ENCODE data around the gene COL5A1. TPM values are rescaled to one million over a fixed set of nuclear protein-coding genes. Genes with fewer than 3 reads are reported as not detected.

The COL5A1 gene
- total RNA-seq, 1 donor from 2014 or later: 28.9 TPM

DNA sequence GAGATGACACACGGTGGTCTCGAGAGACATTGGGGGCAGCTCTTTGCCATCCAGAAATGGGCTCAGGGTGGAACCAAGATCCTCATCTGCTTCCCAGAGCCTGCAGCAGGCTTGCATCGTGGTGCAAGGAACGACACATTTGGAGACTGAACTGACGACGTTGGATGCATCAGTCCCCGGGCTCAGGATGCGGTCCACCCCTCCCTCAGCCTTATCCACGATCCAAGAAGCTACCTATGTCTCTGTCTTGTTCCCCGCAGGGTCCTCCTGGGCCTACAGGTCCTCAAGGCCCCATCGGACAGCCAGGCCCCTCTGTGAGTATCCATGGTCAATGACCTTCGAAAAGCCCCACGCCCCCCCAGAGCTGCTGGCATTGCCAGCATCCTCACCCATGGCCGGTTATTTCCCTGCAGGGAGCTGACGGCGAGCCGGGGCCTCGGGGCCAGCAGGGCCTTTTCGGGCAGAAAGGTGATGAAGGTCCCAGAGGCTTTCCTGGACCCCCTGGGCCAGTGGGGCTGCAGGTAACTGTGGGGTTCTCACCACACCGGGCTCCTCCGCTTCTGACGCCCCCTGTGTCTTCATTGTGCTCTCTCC lies 169.6 kb downstream of the COL5A1 start:
- DNase-seq: no peak
- Mint-ChIP-seq H3K27me3 (ENCODE audit: unreplicated experiment) (peaks cover 2% of the 10 kb centered on the region), H3K9me3 (ENCODE audit: unreplicated experiment) (peaks cover 3% of the 10 kb centered on the region), H3K27ac (ENCODE audit: unreplicated experiment) (no peak overlapping the region), H3K4me1 (ENCODE audit: low read depth, unreplicated experiment) (peaks cover 7% of the 10 kb centered on the region), H3K4me3 (ENCODE audit: unreplicated experiment) (no peak overlapping the region), H3K36me3 (ENCODE audit: unreplicated experiment) (no peaks in the 10 kb centered on the region)
- TF ChIP-seq, protein P1, sequence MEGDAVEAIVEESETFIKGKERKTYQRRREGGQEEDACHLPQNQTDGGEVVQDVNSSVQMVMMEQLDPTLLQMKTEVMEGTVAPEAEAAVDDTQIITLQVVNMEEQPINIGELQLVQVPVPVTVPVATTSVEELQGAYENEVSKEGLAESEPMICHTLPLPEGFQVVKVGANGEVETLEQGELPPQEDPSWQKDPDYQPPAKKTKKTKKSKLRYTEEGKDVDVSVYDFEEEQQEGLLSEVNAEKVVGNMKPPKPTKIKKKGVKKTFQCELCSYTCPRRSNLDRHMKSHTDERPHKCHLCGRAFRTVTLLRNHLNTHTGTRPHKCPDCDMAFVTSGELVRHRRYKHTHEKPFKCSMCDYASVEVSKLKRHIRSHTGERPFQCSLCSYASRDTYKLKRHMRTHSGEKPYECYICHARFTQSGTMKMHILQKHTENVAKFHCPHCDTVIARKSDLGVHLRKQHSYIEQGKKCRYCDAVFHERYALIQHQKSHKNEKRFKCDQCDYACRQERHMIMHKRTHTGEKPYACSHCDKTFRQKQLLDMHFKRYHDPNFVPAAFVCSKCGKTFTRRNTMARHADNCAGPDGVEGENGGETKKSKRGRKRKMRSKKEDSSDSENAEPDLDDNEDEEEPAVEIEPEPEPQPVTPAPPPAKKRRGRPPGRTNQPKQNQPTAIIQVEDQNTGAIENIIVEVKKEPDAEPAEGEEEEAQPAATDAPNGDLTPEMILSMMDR (IDR thresholded peaks at IDR 0.05; ENCODE audit: partially characterized antibody, unreplicated experiment): no peak

DNA sequence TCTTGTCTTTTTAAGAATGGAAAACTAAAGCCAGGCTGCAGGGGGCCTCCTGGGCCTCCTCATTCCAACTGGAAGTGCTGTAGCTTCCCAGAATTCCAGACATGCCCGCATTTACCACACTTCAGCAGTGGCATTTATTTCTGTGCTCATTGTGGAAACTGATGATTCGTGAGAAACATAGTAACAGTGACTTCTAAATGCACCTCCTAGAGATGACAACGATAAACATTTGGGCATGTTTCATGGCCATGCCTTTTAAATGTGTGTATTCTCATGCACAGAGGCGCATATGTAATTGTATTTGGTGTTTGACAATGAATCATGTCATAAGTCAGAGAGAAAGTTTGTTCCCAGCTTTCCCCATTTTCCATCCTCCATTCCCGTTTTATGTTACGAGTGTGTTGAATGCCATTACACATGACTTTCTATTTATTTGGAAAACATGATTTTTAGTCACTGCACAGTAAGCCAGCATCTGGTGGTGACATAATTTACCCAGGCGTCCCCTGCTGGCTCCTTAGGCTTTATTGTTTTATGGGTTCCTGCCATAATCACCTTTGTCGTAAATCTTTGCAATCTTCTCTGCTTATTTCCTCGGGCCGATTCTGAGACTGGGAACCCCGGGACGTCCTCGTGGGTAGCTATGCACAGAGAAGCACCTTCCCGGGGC lies 170.2 kb downstream of the COL5A1 start:
- Mint-ChIP-seq H3K9me3 (ENCODE audit: unreplicated experiment) (peaks cover 3% of the 10 kb centered on the region), H3K4me1 (ENCODE audit: low read depth, unreplicated experiment) (peaks cover 7% of the 10 kb centered on the region), H3K27ac (ENCODE audit: unreplicated experiment) (no peak overlapping the region), H3K27me3 (ENCODE audit: unreplicated experiment) (peaks cover 2% of the 10 kb centered on the region), H3K36me3 (ENCODE audit: unreplicated experiment) (no peaks in the 10 kb centered on the region), H3K4me3 (ENCODE audit: unreplicated experiment) (no peak overlapping the region)
- DNase-seq: no peak
- TF ChIP-seq, protein P1 (IDR thresholded peaks at IDR 0.05; ENCODE audit: partially characterized antibody, unreplicated experiment): no peak

DNA sequence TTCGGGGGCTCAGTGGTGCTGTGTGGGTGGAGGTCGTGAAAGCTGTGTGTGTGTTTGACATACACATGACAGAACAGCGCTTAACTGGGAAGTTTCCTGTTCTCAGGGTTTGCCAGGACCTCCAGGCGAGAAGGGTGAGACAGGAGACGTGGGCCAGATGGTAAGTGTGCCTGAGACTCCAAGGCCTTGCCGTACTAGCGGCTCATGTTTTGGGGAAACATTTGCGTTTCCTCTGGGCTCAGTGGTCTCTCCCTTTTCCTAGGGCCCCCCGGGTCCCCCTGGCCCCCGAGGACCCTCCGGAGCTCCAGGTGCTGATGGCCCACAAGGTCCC lies 170.7 kb downstream of the COL5A1 start:
- H3K4me3 Mint-ChIP-seq (ENCODE audit: unreplicated experiment): no peak overlapping the region
- no peaks in the 10 kb centered on the region for H3K36me3 Mint-ChIP-seq (ENCODE audit: unreplicated experiment)
- no peak for DNase-seq
- peaks cover 2% of the 10 kb centered on the region for H3K9me3 Mint-ChIP-seq (ENCODE audit: unreplicated experiment)
- TF ChIP-seq, protein P1 (IDR thresholded peaks at IDR 0.05; ENCODE audit: partially characterized antibody, unreplicated experiment): no peak
- H3K4me1 Mint-ChIP-seq (ENCODE audit: low read depth, unreplicated experiment): peaks cover 7% of the 10 kb centered on the region
- H3K27ac Mint-ChIP-seq (ENCODE audit: unreplicated experiment): no peak overlapping the region
- peaks cover 2% of the 10 kb centered on the region for H3K27me3 Mint-ChIP-seq (ENCODE audit: unreplicated experiment)

DNA sequence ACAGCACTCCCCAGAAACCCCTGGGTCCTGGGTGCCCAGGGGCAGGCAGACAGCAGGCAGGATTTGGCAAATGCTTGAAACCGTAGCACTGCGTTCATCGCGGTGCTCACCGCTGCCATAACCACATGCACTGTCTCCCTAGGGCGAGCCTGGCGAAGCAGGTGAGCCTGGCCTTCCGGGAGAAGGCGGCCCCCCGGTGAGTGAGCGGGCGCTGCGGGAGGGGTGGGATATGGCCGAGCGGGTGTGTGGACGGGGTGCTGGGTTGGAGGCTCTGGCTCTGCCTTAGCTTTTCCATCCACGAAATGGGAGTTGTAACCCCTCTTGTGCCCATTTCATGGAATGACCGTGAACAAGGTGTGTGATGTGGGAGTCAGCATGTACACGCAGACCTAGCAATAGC lies 172.2 kb downstream of the COL5A1 start:
- H3K27ac Mint-ChIP-seq (ENCODE audit: unreplicated experiment): no peak overlapping the region
- no peaks in the 10 kb centered on the region for H3K36me3 Mint-ChIP-seq (ENCODE audit: unreplicated experiment)
- DNase-seq: no peak
- TF ChIP-seq, protein P1 (IDR thresholded peaks at IDR 0.05; ENCODE audit: partially characterized antibody, unreplicated experiment): no peak
- peaks cover 2% of the 10 kb centered on the region for H3K9me3 Mint-ChIP-seq (ENCODE audit: unreplicated experiment)
- no peak overlapping the region for H3K4me3 Mint-ChIP-seq (ENCODE audit: unreplicated experiment)
- peaks cover 2% of the 10 kb centered on the region for H3K27me3 Mint-ChIP-seq (ENCODE audit: unreplicated experiment)
- H3K4me1 Mint-ChIP-seq (ENCODE audit: low read depth, unreplicated experiment): peaks cover 7% of the 10 kb centered on the region

DNA sequence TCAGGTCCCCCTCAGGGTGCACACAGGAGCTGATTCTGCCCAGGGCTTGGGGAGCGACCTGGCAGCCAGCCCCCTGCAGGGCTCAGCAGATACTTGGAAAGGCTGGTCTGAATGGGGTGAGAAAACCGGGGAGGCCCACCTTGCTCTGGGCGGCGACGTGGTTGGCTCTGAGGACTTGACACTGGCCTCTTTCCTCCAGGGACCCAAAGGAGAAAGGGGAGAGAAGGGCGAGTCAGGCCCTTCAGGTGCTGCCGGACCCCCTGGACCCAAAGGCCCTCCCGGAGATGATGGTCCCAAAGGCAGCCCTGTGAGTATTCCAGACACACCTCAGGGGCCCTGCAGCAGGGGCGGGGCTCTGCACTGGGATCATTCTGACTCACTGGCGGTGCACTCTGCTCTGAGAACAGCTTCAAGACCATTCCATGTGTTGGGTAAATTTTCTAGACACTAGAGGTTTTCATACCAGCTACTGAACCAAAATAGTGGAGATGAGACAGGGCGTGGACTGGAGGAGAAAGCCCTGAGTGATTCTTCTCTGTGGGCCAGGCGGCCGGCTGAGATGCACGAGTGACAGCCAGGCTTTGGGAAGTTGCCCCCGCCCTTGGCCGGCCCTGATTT lies 173.1 kb downstream of the COL5A1 start:
- Mint-ChIP-seq H3K27ac (ENCODE audit: unreplicated experiment) (no peak overlapping the region), H3K9me3 (ENCODE audit: unreplicated experiment) (peaks cover 6% of the 10 kb centered on the region), H3K36me3 (ENCODE audit: unreplicated experiment) (no peaks in the 10 kb centered on the region), H3K4me1 (ENCODE audit: low read depth, unreplicated experiment) (peaks cover 4% of the 10 kb centered on the region), H3K27me3 (ENCODE audit: unreplicated experiment) (peaks cover 5% of the 10 kb centered on the region), H3K4me3 (ENCODE audit: unreplicated experiment) (no peak overlapping the region)
- DNase-seq: no peak
- TF ChIP-seq, protein P1 (IDR thresholded peaks at IDR 0.05; ENCODE audit: partially characterized antibody, unreplicated experiment): no peak

Data from glutamatergic neuron (in vitro differentiated cells).